Endothelial cell of umbilical vein (primary cell): ENCODE data around the gene TOP2A.

Source experiments
- EZH2 ChIP-seq: IDR thresholded peaks from 2 replicates; pipeline ENCODE4 v1.6.1; 2012; ENCODE audit warnings: borderline replicate concordance, low read depth, mild to moderate bottlenecking, moderate library complexity, low read length, inconsistent platforms; ENCODE audit not compliant: severe bottlenecking
- GATA2 ChIP-seq: IDR thresholded peaks from 2 replicates; pipeline ENCODE4 v1.7.0; 2011; ENCODE audit warnings: low read depth, mild to moderate bottlenecking, moderate library complexity, mixed read lengths, low read length; ENCODE audit not compliant: insufficient read length, insufficient read depth
- POLR2A ChIP-seq: IDR thresholded peaks from 2 replicates; pipeline ENCODE4 v1.6.1; 2012; ENCODE audit warnings: low read depth, mild to moderate bottlenecking, control low read depth, low read length
- POLR2AphosphoS5 ChIP-seq: IDR thresholded peaks from 2 replicates; pipeline ENCODE4 v1.6.1; 2012; ENCODE audit warnings: low read depth, mild to moderate bottlenecking, control low read depth, low read length, moderate library complexity; ENCODE audit not compliant: insufficient read depth
- TF ChIP-seq, protein P1 (sequence below), 2 donors: IDR thresholded peaks; 1 replicate in 1 of 2; 2 replicates in 1 of 2; pipeline ENCODE4 v1.5.1; 2011; ENCODE audit warnings: low read length in 2 of 2, mild to moderate bottlenecking in 2 of 2, moderate library complexity in 2 of 2, control low read depth in 1 of 2, inconsistent platforms in 1 of 2, low read depth in 1 of 2; ENCODE audit not compliant: insufficient read depth in 1 of 2; ENCODE audit errors: extremely low read depth in 1 of 2
- TF ChIP-seq, protein P2 (sequence below): IDR thresholded peaks from 2 replicates; pipeline ENCODE4 v1.6.1; 2011; ENCODE audit not compliant: insufficient read depth, insufficient read length

DNA sequence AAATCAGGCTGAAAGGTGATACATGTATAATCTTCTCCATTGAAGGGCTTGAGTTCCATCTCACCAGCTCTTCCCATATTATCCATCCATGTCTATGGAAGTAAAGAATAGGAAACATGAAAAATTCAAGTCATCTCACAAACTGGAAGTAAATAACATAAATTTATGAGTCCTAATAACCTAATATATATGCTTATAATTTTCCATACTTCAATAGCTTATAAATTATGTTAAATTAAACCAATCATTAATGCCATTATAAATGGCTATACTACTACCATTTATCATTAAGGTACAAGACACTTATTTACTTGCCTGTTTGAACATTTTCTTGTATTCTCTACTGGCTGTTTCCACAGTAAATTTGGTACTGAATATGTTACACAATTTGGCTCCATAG is 4.8 kb downstream of the TOP2A start:
- TF ChIP-seq, protein P1, sequence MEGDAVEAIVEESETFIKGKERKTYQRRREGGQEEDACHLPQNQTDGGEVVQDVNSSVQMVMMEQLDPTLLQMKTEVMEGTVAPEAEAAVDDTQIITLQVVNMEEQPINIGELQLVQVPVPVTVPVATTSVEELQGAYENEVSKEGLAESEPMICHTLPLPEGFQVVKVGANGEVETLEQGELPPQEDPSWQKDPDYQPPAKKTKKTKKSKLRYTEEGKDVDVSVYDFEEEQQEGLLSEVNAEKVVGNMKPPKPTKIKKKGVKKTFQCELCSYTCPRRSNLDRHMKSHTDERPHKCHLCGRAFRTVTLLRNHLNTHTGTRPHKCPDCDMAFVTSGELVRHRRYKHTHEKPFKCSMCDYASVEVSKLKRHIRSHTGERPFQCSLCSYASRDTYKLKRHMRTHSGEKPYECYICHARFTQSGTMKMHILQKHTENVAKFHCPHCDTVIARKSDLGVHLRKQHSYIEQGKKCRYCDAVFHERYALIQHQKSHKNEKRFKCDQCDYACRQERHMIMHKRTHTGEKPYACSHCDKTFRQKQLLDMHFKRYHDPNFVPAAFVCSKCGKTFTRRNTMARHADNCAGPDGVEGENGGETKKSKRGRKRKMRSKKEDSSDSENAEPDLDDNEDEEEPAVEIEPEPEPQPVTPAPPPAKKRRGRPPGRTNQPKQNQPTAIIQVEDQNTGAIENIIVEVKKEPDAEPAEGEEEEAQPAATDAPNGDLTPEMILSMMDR (IDR thresholded peaks at IDR 0.05; ENCODE audit: extremely low read depth in 1 of 2, insufficient read depth in 1 of 2, low read depth in 1 of 2, low read length in 2 of 2), result no peak
- no peak for TF ChIP-seq POLR2AphosphoS5
- TF ChIP-seq POLR2A, result no peak
- no peak for TF ChIP-seq EZH2
- TF ChIP-seq, protein P2, sequence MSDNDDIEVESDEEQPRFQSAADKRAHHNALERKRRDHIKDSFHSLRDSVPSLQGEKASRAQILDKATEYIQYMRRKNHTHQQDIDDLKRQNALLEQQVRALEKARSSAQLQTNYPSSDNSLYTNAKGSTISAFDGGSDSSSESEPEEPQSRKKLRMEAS, result no peak
- TF ChIP-seq GATA2, result no peak
